Spinal cord (tissue), 10 donors: ENCODE results near the gene CDH3. TPM values are rescaled to one million over a fixed set of nuclear protein-coding genes. Genes with fewer than 3 reads are reported as not detected.

Experiments
- DNase-seq, 6 donors: peaks; one replicate each; pipeline versions ENCODE4 v3.0.0 to v3.0.0-alpha.2; 2013 to 2015; ENCODE audit warnings: low spot score in 6 of 6, low read depth in 4 of 6
- H3K27ac ChIP-seq: one replicate; pipeline ENCODE4 v1.5.1; 2013; ENCODE audit warnings: low read depth, low read length, control low read depth
- H3K27me3 ChIP-seq: one replicate; pipeline ENCODE4 v1.6.1; 2013; ENCODE audit warnings: low read length; ENCODE audit not compliant: control insufficient read depth, insufficient read depth
- H3K36me3 ChIP-seq: one replicate; pipeline ENCODE4 v1.6.1; 2013; ENCODE audit warnings: low read length; ENCODE audit not compliant: control insufficient read depth, insufficient read depth
- H3K4me1 ChIP-seq: one replicate; pipeline ENCODE4 v1.6.1; 2013; ENCODE audit warnings: low read length; ENCODE audit not compliant: control insufficient read depth, insufficient read depth
- H3K4me3 ChIP-seq: one replicate; pipeline ENCODE4 v1.5.1; 2013; ENCODE audit warnings: low read depth, low read length, control low read depth
- H3K9me3 ChIP-seq: one replicate; pipeline ENCODE4 v1.6.1; 2013; ENCODE audit warnings: low read length; ENCODE audit not compliant: control insufficient read depth, insufficient read depth
- WGBS: methylation state at CpG from one replicate; pipeline ENCODE4 v1.1.5; 2013; ENCODE audit warnings: missing lambda C conversion rate; ENCODE audit not compliant: insufficient coverage; 5-methylcytosine and 5-hydroxymethylcytosine counted together
- polyA plus RNA-seq, 2 donors: library from polyadenylated mRNA; unstranded; fragments of 120-200 nt; gene quantifications; one replicate each; pipeline ENCODE4 v1.2.1, GENCODE V29; 2013; ENCODE audit not compliant: insufficient read length in 2 of 2
- total RNA-seq, 2 donors: library from RNA; depleted of rRNA in 1 of 2; stranded (reverse); fragments of 120-200 nt in 1 of 2; fragments of >200 nt in 1 of 2; gene quantifications; one replicate each; pipeline versions ENCODE4 v1.2.3 to v1.2.4, GENCODE V29; 2013 to 2014
- donor health status: healthy.

The CDH3 gene
- total and polyA plus RNA-seq, 4 donors: 9.3 to 29.5 (median 25.6) TPM

DNA sequence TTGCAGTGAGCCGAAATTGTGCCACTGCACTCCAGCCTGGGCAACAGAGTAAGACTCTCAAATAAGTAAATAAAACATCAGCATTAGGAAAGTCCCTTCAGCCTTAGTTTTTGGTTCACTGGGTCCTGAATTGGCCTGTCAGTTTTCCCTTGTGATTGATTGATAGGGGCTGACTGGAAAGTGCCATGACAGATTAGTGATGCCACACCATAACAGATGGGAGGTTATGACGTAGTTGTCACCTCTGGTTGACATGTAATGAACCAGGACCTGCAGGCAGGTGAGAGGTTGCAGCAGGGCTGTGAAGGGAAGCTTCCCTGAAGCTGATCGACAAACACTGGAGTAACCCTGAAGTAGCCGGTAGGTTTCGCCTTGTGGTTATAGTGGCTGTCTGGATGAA is 41.8 kb downstream of the CDH3 start:
- DNase-seq: no peak
- Histone ChIP-seq H3K4me3 (no peak overlapping the region), H3K9me3 (no peaks in the 10 kb centered on the region), H3K27ac (no peak overlapping the region), H3K36me3 (peaks cover 44% of the 10 kb centered on the region), H3K4me1 (no peaks in the 10 kb centered on the region), H3K27me3 (no peaks in the 10 kb centered on the region)
- WGBS: 90% methylated on average over 4 of the region's 5 CpGs

GRCh38 chr16:68689921-68690320 is 44.8 kb downstream of the CDH3 start:
- Histone ChIP-seq H3K27ac (no peak overlapping the region), H3K27me3 (no peaks in the 10 kb centered on the region), H3K36me3 (peaks cover 33% of the 10 kb centered on the region), H3K4me1 (no peaks in the 10 kb centered on the region), H3K9me3 (no peaks in the 10 kb centered on the region), H3K4me3 (no peak overlapping the region)
- 70% methylated on average over 3 of the region's 5 CpGs for WGBS
- DNase-seq: no peak

DNA sequence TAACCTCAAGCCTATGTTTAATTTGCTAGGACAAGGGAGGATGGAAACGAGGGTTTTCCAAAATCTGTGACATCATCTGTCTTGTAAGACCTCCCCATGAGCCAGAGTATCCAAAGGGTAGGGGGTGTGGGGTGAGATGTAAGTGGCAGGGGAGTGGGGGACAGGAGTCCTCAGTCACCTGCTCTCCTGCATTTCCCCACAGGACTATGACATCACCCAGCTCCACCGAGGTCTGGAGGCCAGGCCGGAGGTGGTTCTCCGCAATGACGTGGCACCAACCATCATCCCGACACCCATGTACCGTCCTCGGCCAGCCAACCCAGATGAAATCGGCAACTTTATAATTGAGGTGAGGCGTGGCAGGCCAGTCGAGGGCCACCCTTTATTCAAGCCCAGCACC is 50.5 kb downstream of the CDH3 start:
- DNase-seq: no peak
- Histone ChIP-seq H3K4me3 (no peak overlapping the region), H3K27me3 (no peaks in the 10 kb centered on the region), H3K4me1 (peaks cover 13% of the 10 kb centered on the region), H3K27ac (no peak overlapping the region), H3K9me3 (no peaks in the 10 kb centered on the region), H3K36me3 (peaks cover 28% of the 10 kb centered on the region)
- 94% methylated on average over 10 of the region's 11 CpGs for WGBS

DNA sequence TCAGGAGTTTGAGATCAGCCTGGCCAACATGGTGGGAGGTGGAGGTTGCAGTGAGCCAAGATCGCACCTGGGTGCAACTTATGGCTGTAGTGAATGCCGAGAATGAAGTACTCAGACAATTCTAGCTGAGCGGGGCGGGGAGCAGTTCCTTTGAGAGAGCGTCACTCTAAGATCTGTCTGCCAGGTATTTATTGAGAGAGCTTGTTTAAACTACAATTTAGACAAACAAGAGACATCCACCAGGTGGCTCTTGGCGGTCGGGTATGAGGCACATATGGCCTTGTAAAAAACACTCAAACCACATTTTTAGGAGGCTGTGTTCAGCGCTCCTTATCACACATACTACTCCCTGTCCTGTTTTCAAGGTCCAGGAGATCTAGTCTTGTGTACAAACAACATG is 51.4 kb downstream of the CDH3 start:
- Histone ChIP-seq H3K36me3 (peaks cover 27% of the 10 kb centered on the region), H3K9me3 (no peaks in the 10 kb centered on the region), H3K4me1 (peaks cover 13% of the 10 kb centered on the region), H3K27ac (no peak overlapping the region), H3K27me3 (no peaks in the 10 kb centered on the region), H3K4me3 (no peak overlapping the region)
- WGBS: 94% methylated on average over 5 of the region's 8 CpGs
- no peak for DNase-seq

DNA sequence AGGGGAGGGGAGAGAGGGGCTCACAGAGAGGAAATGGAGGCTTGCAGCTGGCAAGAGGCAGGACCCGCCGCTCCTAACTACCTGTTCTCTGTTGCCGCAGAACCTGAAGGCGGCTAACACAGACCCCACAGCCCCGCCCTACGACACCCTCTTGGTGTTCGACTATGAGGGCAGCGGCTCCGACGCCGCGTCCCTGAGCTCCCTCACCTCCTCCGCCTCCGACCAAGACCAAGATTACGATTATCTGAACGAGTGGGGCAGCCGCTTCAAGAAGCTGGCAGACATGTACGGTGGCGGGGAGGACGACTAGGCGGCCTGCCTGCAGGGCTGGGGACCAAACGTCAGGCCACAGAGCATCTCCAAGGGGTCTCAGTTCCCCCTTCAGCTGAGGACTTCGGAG is 53.0 kb downstream of the CDH3 start:
- H3K27ac ChIP-seq: no peak overlapping the region
- H3K36me3 ChIP-seq: peaks cover 19% of the 10 kb centered on the region
- no peak for DNase-seq
- no peaks in the 10 kb centered on the region for H3K9me3 ChIP-seq
- 88% methylated on average over 23 of the region's 23 CpGs for WGBS
- H3K4me3 ChIP-seq: no peak overlapping the region
- no peaks in the 10 kb centered on the region for H3K27me3 ChIP-seq
- H3K4me1 ChIP-seq: peaks cover 13% of the 10 kb centered on the region

DNA sequence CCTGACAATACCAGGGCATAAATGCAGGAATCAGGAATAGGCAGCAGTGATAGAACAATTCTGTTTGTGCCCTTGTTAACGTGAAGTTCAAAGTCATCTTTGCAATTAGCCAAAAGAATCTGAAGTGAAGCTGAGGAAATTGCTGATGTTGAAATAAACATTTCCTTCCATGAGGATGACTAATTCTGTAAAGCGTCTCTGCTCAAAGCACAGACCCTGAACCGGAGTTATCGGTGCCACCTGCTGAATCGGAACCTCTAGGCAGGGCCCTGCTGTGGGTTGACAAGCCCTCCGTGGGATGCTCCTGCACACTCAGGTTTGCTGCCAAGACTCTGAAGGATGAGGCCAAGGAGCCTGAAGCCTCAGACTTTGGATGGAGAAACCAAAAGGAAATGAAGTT is 55.0 kb downstream of the CDH3 start:
- H3K36me3 ChIP-seq: peaks cover 21% of the 10 kb centered on the region
- H3K27me3 ChIP-seq: no peaks in the 10 kb centered on the region
- no peaks in the 10 kb centered on the region for H3K9me3 ChIP-seq
- 73% methylated on average over 6 of the region's 6 CpGs for WGBS
- no peak overlapping the region for H3K27ac ChIP-seq
- DNase-seq: no peak
- no peak overlapping the region for H3K4me3 ChIP-seq
- peaks cover 17% of the 10 kb centered on the region for H3K4me1 ChIP-seq

DNA sequence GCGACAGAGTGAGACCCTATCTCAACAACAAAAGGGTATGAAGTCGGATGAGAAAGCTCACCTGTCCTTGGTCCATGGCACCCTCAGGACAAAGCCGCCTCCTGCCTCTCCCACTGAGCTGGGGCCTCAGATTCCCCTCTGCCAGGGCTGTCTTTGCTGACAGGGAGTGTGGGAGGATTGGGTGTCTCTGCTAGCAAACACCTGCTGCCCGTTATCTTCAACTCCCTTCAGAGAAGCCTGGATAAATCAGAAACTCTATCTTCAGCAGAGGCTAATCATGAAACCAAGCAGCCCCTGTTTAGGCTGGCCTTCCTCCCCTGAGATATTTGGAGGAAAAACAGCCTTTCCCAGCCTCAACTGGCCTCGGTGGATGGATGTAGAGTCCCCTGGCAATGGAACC is 55.7 kb downstream of the CDH3 start:
- Histone ChIP-seq H3K36me3 (peaks cover 18% of the 10 kb centered on the region), H3K27me3 (no peaks in the 10 kb centered on the region), H3K4me1 (peaks cover 17% of the 10 kb centered on the region), H3K9me3 (no peaks in the 10 kb centered on the region), H3K27ac (no peak overlapping the region), H3K4me3 (no peak overlapping the region)
- DNase-seq: no peak
- 100% methylated on average over 1 of the region's 5 CpGs for WGBS

GRCh38 chr16:68704232-68704867 is 59.2 kb downstream of the CDH3 start:
- H3K36me3 ChIP-seq: peaks cover 11% of the 10 kb centered on the region
- no peaks in the 10 kb centered on the region for H3K27me3 ChIP-seq
- DNase-seq: peak in 4 of 6 donors; percentile 40 to 87 (median 66)
- 47% methylated on average over 9 of the region's 15 CpGs for WGBS
- no peaks in the 10 kb centered on the region for H3K9me3 ChIP-seq
- H3K27ac ChIP-seq: no peak overlapping the region
- no peak overlapping the region for H3K4me3 ChIP-seq
- peaks cover 26% of the 10 kb centered on the region for H3K4me1 ChIP-seq

GRCh38 chr16:68707340-68708152 is 62.4 kb downstream of the CDH3 start:
- no peaks in the 10 kb centered on the region for H3K9me3 ChIP-seq
- 67% methylated on average over 21 of the region's 27 CpGs for WGBS
- H3K4me1 ChIP-seq: peaks cover 30% of the 10 kb centered on the region
- H3K27me3 ChIP-seq: no peaks in the 10 kb centered on the region
- peaks cover 7% of the 10 kb centered on the region for H3K36me3 ChIP-seq
- peak in 1 of 6 donors; percentile 21 for DNase-seq
- no peak overlapping the region for H3K4me3 ChIP-seq
- peak overlapping the region; percentile 75 for H3K27ac ChIP-seq

GRCh38 chr16:68710211-68710610 is 65.1 kb downstream of the CDH3 start:
- no peak overlapping the region for H3K4me3 ChIP-seq
- H3K27ac ChIP-seq: no peak overlapping the region
- no peaks in the 10 kb centered on the region for H3K9me3 ChIP-seq
- H3K36me3 ChIP-seq: peaks cover 4% of the 10 kb centered on the region
- 100% methylated on average over 2 of the region's 5 CpGs for WGBS
- H3K27me3 ChIP-seq: no peaks in the 10 kb centered on the region
- peaks cover 37% of the 10 kb centered on the region for H3K4me1 ChIP-seq
- DNase-seq: no peak
